ENCODE measurements around the gene RAB7B.

Gene RAB7B

DNA sequence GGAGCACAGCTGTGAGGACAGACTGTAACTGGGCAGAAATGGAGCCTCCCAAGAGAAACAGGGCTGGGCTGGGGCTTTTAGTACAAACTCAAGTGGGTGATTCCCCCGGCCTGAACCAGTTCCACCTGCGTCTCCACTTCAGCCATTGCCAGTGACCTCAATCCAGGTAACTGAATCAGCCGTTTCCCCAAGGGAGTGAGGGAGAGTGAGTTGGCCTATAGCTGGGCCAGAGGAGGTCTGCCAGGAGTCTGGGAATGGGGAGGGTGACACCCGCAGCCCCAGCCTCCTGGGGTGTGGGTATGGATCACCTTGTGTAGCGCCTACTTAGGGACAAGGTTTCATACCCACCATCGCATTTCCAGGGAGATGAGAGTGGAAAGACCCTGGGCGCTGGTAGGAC, 68.4 kb downstream of the RAB7B start:
- Histone ChIP-seq H3K4me3 (ENCODE audit: low read length) (no peak overlapping the region), H3K4me1 (ENCODE audit: control insufficient read depth, low read depth, low read length) (no peaks in the 10 kb centered on the region), H3K79me1 (ENCODE audit: low read length) (no peaks in the 10 kb centered on the region), H4K8ac (ENCODE audit: low read depth, low read length) (no peak overlapping the region), H2BK15ac (replicated peaks; ENCODE audit: low read depth) (no peak overlapping the region), H4K5ac (ENCODE audit: low read length) (no peak overlapping the region), H3K4me2 (ENCODE audit: low read length) (no peak overlapping the region), H3K23ac (ENCODE audit: low read length) (no peak overlapping the region), H3K27me3 (ENCODE audit: insufficient read depth, low read length, poor library complexity) (no peaks in the 10 kb centered on the region), H2BK120ac (ENCODE audit: low read depth, low read length) (no peak overlapping the region), H2AK5ac (ENCODE audit: low read length) (no peak overlapping the region), H3K36me3 (ENCODE audit: control insufficient read depth, insufficient read depth, low read length) (no peaks in the 10 kb centered on the region), H3K56ac (ENCODE audit: low read length) (no peak overlapping the region), H2BK5ac (ENCODE audit: low read length) (no peak overlapping the region), H3K9ac (ENCODE audit: low read length) (no peak overlapping the region), H3K27ac (ENCODE audit: low read depth, low read length) (no peak overlapping the region), H3K18ac (ENCODE audit: low read length) (no peak overlapping the region), H3K4ac (ENCODE audit: low read depth, low read length) (no peak overlapping the region), H3K79me2 (ENCODE audit: control insufficient read depth, insufficient read depth, low read length) (no peaks in the 10 kb centered on the region)
- WGBS (ENCODE audit: extremely low coverage, insufficient coverage, low lambda C conversion rate), result no CpG with 5 or more reads among the region's 7 CpGs
- DNase-seq, result no peak

DNA sequence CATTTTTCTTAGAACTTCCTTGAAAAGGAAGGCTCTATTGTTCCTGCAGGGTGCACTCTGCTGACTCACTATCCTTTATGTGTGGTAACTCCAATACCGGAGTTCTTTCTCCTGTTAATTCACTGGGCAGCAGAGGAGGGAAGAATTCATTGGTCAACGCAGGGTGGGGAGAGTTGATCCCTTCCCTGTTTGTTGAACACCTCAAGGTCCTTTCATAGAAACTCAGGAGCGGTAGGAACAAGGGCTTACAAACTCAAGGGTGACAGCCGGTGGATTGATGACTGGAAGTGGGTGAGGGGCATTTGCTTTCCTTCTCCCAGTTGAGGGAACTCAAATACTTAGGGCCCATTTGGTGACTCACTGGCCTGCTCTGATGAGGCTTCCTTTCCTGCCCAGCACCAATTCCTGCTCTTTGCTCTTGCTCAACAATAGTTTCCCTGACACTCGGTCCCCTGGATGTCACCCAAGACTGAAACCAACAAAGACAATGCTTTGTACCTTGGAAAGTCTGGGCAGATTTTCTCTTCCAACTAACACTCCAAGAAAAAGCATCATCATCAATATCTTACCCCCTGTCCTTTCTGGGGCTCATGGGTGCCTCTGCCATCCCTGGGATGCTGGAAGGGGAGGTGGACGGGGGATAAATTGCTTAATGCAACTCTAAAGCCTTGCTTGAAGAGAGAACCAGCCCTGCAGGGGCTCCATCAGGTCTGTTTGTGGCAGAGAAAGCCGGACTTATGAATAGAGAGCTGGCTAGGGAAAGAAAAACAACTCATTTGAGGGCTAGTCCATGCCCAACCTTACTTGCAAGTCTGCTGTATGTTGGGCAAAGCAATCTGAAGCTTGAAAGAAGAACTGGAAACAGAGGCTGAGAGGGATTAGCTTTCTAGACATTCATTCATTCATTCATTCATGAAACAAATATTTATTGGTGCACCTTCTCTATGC, 69.2 kb downstream of the RAB7B start:
- H3K79me1 ChIP-seq (ENCODE audit: low read length), result no peaks in the 10 kb centered on the region
- no peak overlapping the region for H4K5ac ChIP-seq (ENCODE audit: low read length)
- H3K56ac ChIP-seq (ENCODE audit: low read length), result no peak overlapping the region
- H2BK15ac ChIP-seq (replicated peaks; ENCODE audit: low read depth), result no peak overlapping the region
- no peak overlapping the region for H2AK5ac ChIP-seq (ENCODE audit: low read length)
- no peak overlapping the region for H2BK120ac ChIP-seq (ENCODE audit: low read depth, low read length)
- WGBS (ENCODE audit: extremely low coverage, insufficient coverage, low lambda C conversion rate), result no CpG with 5 or more reads among the region's 7 CpGs
- H3K4me1 ChIP-seq (ENCODE audit: control insufficient read depth, low read depth, low read length), result peaks cover 2% of the 10 kb centered on the region
- no peak overlapping the region for H2BK5ac ChIP-seq (ENCODE audit: low read length)
- H3K36me3 ChIP-seq (ENCODE audit: control insufficient read depth, insufficient read depth, low read length), result no peaks in the 10 kb centered on the region
- H3K4ac ChIP-seq (ENCODE audit: low read depth, low read length), result no peak overlapping the region
- no peak overlapping the region for H3K23ac ChIP-seq (ENCODE audit: low read length)
- DNase-seq, result peak; percentile 44
- H3K18ac ChIP-seq (ENCODE audit: low read length), result no peak overlapping the region
- no peaks in the 10 kb centered on the region for H3K79me2 ChIP-seq (ENCODE audit: control insufficient read depth, insufficient read depth, low read length)
- H3K27ac ChIP-seq (ENCODE audit: low read depth, low read length), result no peak overlapping the region
- no peak overlapping the region for H3K4me3 ChIP-seq (ENCODE audit: low read length)
- no peak overlapping the region for H3K9ac ChIP-seq (ENCODE audit: low read length)
- no peaks in the 10 kb centered on the region for H3K27me3 ChIP-seq (ENCODE audit: insufficient read depth, low read length, poor library complexity)
- H3K4me2 ChIP-seq (ENCODE audit: low read length), result no peak overlapping the region
- no peak overlapping the region for H4K8ac ChIP-seq (ENCODE audit: low read depth, low read length)

DNA sequence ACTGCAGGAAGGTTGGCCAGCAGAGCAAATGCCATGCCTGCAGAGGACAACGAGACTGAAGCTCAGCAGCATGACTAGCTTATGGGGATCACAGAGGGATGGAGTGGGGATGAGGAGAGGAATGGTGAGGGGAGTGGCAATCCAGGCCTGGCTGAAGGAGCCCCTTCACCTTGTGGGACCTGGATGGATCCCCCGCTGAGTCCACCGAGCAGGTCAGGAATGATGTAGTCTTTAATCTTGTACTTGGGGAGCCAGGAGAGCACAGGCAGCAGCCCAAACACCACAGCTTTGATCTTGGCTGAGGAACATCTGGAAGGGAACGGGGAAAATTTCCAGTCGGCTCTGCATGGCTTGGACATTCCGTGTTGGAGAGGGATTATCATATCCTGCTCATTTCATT, 70.4 kb downstream of the RAB7B start:
- Histone ChIP-seq H3K27me3 (ENCODE audit: insufficient read depth, low read length, poor library complexity) (no peaks in the 10 kb centered on the region), H3K4ac (ENCODE audit: low read depth, low read length) (no peak overlapping the region), H2AK5ac (ENCODE audit: low read length) (no peak overlapping the region), H4K8ac (ENCODE audit: low read depth, low read length) (no peak overlapping the region), H3K9ac (ENCODE audit: low read length) (no peak overlapping the region), H3K4me1 (ENCODE audit: control insufficient read depth, low read depth, low read length) (peaks cover 2% of the 10 kb centered on the region), H3K18ac (ENCODE audit: low read length) (no peak overlapping the region), H2BK5ac (ENCODE audit: low read length) (no peak overlapping the region), H4K5ac (ENCODE audit: low read length) (no peak overlapping the region), H3K36me3 (ENCODE audit: control insufficient read depth, insufficient read depth, low read length) (no peaks in the 10 kb centered on the region), H3K79me2 (ENCODE audit: control insufficient read depth, insufficient read depth, low read length) (no peaks in the 10 kb centered on the region), H3K23ac (ENCODE audit: low read length) (no peak overlapping the region), H3K79me1 (ENCODE audit: low read length) (no peaks in the 10 kb centered on the region), H3K4me2 (ENCODE audit: low read length) (no peak overlapping the region), H3K27ac (ENCODE audit: low read depth, low read length) (no peak overlapping the region), H3K56ac (ENCODE audit: low read length) (no peak overlapping the region), H3K4me3 (ENCODE audit: low read length) (no peak overlapping the region), H2BK15ac (replicated peaks; ENCODE audit: low read depth) (no peak overlapping the region), H2BK120ac (ENCODE audit: low read depth, low read length) (no peak overlapping the region)
- DNase-seq, result no peak
- WGBS (ENCODE audit: extremely low coverage, insufficient coverage, low lambda C conversion rate), result no CpG with 5 or more reads among the region's 6 CpGs

DNA sequence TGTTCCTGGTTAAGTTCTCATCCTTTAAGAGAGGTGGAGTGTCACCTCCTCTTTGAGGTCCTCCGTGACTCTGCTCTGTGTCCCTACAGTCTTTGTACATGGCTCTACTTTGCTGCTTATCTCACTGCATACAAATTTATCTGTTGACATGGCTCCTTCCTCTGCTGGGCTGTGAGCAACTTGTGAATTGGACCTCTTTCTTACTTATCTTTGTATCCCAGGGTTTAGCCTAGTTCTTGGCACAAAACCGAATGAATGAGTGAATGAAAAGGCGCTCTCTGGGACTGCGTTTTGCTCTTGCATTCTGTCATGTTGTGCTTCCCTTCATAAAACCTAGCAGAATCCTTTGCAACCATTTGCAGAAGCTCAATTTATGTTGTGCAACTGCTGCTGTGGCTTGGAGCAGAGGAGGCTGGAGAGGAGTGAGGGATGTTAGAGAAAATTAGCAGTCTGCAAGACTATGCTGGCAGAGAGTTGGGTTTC, 72.4 kb downstream of the RAB7B start:
- H2BK15ac ChIP-seq (replicated peaks; ENCODE audit: low read depth), result no peak overlapping the region
- WGBS (ENCODE audit: extremely low coverage, insufficient coverage, low lambda C conversion rate), result no CpG with 5 or more reads among the region's 4 CpGs
- no peak overlapping the region for H3K56ac ChIP-seq (ENCODE audit: low read length)
- H2AK5ac ChIP-seq (ENCODE audit: low read length), result no peak overlapping the region
- H3K18ac ChIP-seq (ENCODE audit: low read length), result no peak overlapping the region
- DNase-seq, result no peak
- H4K5ac ChIP-seq (ENCODE audit: low read length), result no peak overlapping the region
- H3K36me3 ChIP-seq (ENCODE audit: control insufficient read depth, insufficient read depth, low read length), result no peaks in the 10 kb centered on the region
- H3K4me3 ChIP-seq (ENCODE audit: low read length), result no peak overlapping the region
- H4K8ac ChIP-seq (ENCODE audit: low read depth, low read length), result no peak overlapping the region
- no peaks in the 10 kb centered on the region for H3K27me3 ChIP-seq (ENCODE audit: insufficient read depth, low read length, poor library complexity)
- H3K23ac ChIP-seq (ENCODE audit: low read length), result no peak overlapping the region
- H3K79me1 ChIP-seq (ENCODE audit: low read length), result no peaks in the 10 kb centered on the region
- no peak overlapping the region for H3K4me2 ChIP-seq (ENCODE audit: low read length)
- no peak overlapping the region for H2BK5ac ChIP-seq (ENCODE audit: low read length)
- H3K4me1 ChIP-seq (ENCODE audit: control insufficient read depth, low read depth, low read length), result peaks cover 2% of the 10 kb centered on the region
- no peak overlapping the region for H3K9ac ChIP-seq (ENCODE audit: low read length)
- no peak overlapping the region for H3K27ac ChIP-seq (ENCODE audit: low read depth, low read length)
- no peak overlapping the region for H2BK120ac ChIP-seq (ENCODE audit: low read depth, low read length)
- no peak overlapping the region for H3K4ac ChIP-seq (ENCODE audit: low read depth, low read length)
- no peaks in the 10 kb centered on the region for H3K79me2 ChIP-seq (ENCODE audit: control insufficient read depth, insufficient read depth, low read length)

DNA sequence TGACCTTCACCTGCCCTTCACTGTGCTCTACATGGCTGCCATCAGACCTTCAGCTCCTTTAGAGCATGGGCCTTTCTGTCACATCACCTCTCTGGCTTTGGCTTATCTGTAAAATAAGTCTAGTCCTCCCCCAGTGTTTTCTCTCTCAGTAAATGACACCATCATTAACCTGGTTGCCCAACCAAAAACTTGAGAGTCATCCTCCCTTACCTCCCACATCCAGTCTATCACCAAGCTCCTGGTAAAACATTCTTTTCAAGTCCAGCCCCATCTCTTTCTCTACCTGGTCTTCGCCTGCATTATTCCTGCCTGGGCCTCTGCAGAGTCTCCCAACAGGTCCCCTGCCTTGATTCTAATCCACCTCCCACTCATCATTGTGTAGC, 73.0 kb downstream of the RAB7B start:
- Histone ChIP-seq H2BK120ac (ENCODE audit: low read depth, low read length) (no peak overlapping the region), H3K36me3 (ENCODE audit: control insufficient read depth, insufficient read depth, low read length) (no peaks in the 10 kb centered on the region), H3K18ac (ENCODE audit: low read length) (no peak overlapping the region), H3K4me3 (ENCODE audit: low read length) (no peak overlapping the region), H4K8ac (ENCODE audit: low read depth, low read length) (no peak overlapping the region), H3K4me1 (ENCODE audit: control insufficient read depth, low read depth, low read length) (peaks cover 2% of the 10 kb centered on the region), H4K5ac (ENCODE audit: low read length) (no peak overlapping the region), H3K27me3 (ENCODE audit: insufficient read depth, low read length, poor library complexity) (no peaks in the 10 kb centered on the region), H3K79me2 (ENCODE audit: control insufficient read depth, insufficient read depth, low read length) (no peaks in the 10 kb centered on the region), H3K23ac (ENCODE audit: low read length) (no peak overlapping the region), H2AK5ac (ENCODE audit: low read length) (no peak overlapping the region), H2BK15ac (replicated peaks; ENCODE audit: low read depth) (no peak overlapping the region), H3K4ac (ENCODE audit: low read depth, low read length) (no peak overlapping the region), H3K4me2 (ENCODE audit: low read length) (no peak overlapping the region), H2BK5ac (ENCODE audit: low read length) (no peak overlapping the region), H3K56ac (ENCODE audit: low read length) (no peak overlapping the region), H3K79me1 (ENCODE audit: low read length) (no peaks in the 10 kb centered on the region), H3K9ac (ENCODE audit: low read length) (no peak overlapping the region), H3K27ac (ENCODE audit: low read depth, low read length) (no peak overlapping the region)
- no peak for DNase-seq
- WGBS (ENCODE audit: extremely low coverage, insufficient coverage, low lambda C conversion rate), result no CpG with 5 or more reads among the region's 1 CpG

Measured in mesendoderm (in vitro differentiated cells).